ENCODE measurements around the gene NMUR2. TPM values are rescaled to one million over a fixed set of nuclear protein-coding genes. Genes with fewer than 3 reads are reported as not detected.

NMUR2 gene, protein sequence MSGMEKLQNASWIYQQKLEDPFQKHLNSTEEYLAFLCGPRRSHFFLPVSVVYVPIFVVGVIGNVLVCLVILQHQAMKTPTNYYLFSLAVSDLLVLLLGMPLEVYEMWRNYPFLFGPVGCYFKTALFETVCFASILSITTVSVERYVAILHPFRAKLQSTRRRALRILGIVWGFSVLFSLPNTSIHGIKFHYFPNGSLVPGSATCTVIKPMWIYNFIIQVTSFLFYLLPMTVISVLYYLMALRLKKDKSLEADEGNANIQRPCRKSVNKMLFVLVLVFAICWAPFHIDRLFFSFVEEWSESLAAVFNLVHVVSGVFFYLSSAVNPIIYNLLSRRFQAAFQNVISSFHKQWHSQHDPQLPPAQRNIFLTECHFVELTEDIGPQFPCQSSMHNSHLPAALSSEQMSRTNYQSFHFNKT
- total RNA-seq: not detected in 2 replicates

DNA sequence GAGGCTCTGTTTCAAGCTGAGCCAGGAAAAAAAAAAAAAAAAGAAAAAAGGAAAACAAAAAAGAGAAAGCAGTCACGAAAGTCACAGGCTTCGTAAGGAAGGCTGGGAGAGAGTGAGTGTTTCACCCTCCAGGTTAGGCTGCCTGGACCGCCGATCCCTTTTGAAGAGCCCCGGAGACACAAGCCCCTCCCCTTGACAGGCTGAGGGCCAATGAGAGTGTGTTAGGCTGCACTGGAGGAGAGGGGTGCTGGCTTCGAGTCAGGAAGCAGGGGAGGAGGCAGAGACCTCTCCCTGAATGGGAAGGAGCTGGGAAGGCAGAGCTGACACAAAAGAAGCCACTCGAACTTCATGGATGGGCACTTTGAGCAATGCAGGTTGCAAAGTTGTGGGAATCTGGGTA is at the start of gene NMUR2:
Gene NMUR2, minus strand, starts transcription at position 135 of the 400 bp plus-strand sequence. CDS start 166 bp downstream, outside the sequence.

